Activated B cell treated with CpG ODN at 0.5 μM for 24 hours (primary cell): ENCODE results near the gene C4B. TPM values are rescaled to one million over a fixed set of nuclear protein-coding genes. Genes with fewer than 3 reads are reported as not detected.
"Not testable (repeated sequence)": the region's sequence is repeated elsewhere in the genome, so short reads cannot be mapped to it uniquely, and the experiment has no call there.

Experiments used
- ATAC-seq: fragments of 200-7000 bp; cut with Tn5 transposase; one replicate; pipeline ENCODE4 v1.10.0; 2021; ENCODE audit warnings: low read depth, mild to moderate bottlenecking, moderate library complexity
- CTCF ChIA-PET: fragments of 350-600 bp; sonication (Branson Sonifier 250); formaldehyde crosslinking; loops from one replicate; lab custom pipeline; 2021; ENCODE audit warnings: antibody characterized with exemption; lab: Charles Lee
- POLR2A ChIA-PET: fragments of 350-600 bp; sonication (Branson Sonifier 250); formaldehyde crosslinking; loops from one replicate; lab custom pipeline; 2021; ENCODE audit warnings: antibody characterized with exemption; lab: Charles Lee
- DNase-seq: peaks from one replicate; pipeline ENCODE4 v3.0.0; 2022
- H3K27ac Mint-ChIP-seq: one replicate; pipeline ENCODE4 v1.8.0; 2020; ENCODE audit warnings: mixed read lengths
- H3K27me3 Mint-ChIP-seq: one replicate; pipeline ENCODE4 v1.8.0; 2021; ENCODE audit warnings: mixed read lengths
- H3K36me3 Mint-ChIP-seq: one replicate; pipeline ENCODE4 v1.8.0; 2021; ENCODE audit warnings: low read depth, mixed read lengths
- H3K4me1 Mint-ChIP-seq: one replicate; pipeline ENCODE4 v1.8.0; 2021; ENCODE audit warnings: mixed read lengths
- H3K4me3 Mint-ChIP-seq: one replicate; pipeline ENCODE4 v1.8.0; 2020; ENCODE audit warnings: mild to moderate bottlenecking, mixed read lengths
- H3K9me3 Mint-ChIP-seq: one replicate; pipeline ENCODE4 v1.8.0; 2020; ENCODE audit warnings: mixed read lengths
- CTCF ChIP-seq: fragments of 200-600 bp; IDR thresholded peaks from one replicate; pipeline ENCODE4 v1.8.0; 2022; ENCODE audit warnings: antibody characterized with exemption, mild to moderate bottlenecking
- intact Hi-C: fragments of 100-400 bp; cut with micrococcal nuclease; formaldehyde crosslinking; loops from one replicate; pipeline ENCODE4 v1.15.1; 2024
- total RNA-seq: library from RNA; stranded (reverse); gene quantifications from 2 replicates; pipeline ENCODE4 v1.2.3, GENCODE V29; 2022

The C4B gene
- total RNA-seq, 1 donor from 2014 or later = 5.3 TPM

GRCh38 chr6:32060966-32061655 lies 46.5 kb downstream of the C4B start:
- intact Hi-C loops = no loop called here
- H3K27me3 Mint-ChIP-seq = peaks cover 13% of the 10 kb centered on the region
- H3K4me1 Mint-ChIP-seq = no peaks in the 10 kb centered on the region
- POLR2A ChIA-PET = interaction anchor here (0.6 kb wide), 1 partner anchor 508 kb away, joined by 6 read pairs; no protein-coding TSS in a partner anchor
- no peaks in the 10 kb centered on the region for H3K9me3 Mint-ChIP-seq
- no peaks in the 10 kb centered on the region for H3K36me3 Mint-ChIP-seq
- TF ChIP-seq CTCF = no peak
- ATAC-seq (no peak), DNase-seq (no peak)
- no peak overlapping the region for H3K27ac Mint-ChIP-seq
- H3K4me3 Mint-ChIP-seq = no peak overlapping the region
- CTCF ChIA-PET = no interaction called here

DNA sequence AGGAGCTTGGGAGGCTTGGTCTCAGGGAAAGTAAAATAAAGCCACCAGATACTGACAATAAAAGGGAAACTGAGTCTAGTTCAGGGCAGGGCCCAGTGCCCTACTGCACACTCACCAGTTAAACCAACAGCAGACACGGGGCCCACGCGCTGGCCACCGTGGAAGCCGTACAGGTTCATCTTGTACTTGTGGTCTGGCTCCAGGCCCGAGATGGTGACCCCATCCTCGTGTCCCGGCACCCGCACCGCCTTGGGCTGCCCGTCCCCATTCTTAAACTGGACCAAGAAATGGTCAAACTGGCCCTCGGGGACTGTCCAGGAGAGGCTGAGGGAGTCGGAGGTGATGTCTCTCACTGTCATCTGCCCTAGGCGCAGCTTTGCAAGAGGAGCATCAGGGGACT lies 50.1 kb downstream of the C4B start:
- CTCF ChIA-PET = no interaction called here
- Mint-ChIP-seq H3K27me3 (peaks cover 2% of the 10 kb centered on the region), H3K27ac (no peak overlapping the region), H3K4me1 (no peaks in the 10 kb centered on the region), H3K36me3 (no peaks in the 10 kb centered on the region), H3K4me3 (no peak overlapping the region), H3K9me3 (no peaks in the 10 kb centered on the region)
- TF ChIP-seq CTCF = no peak
- DNase-seq (no peak), ATAC-seq (no peak)
- intact Hi-C loops = no loop called here
- POLR2A ChIA-PET = interaction anchor here (0.9 kb wide), 1 partner anchor 16 kb away, joined by 3 read pairs; no protein-coding TSS in a partner anchor

DNA sequence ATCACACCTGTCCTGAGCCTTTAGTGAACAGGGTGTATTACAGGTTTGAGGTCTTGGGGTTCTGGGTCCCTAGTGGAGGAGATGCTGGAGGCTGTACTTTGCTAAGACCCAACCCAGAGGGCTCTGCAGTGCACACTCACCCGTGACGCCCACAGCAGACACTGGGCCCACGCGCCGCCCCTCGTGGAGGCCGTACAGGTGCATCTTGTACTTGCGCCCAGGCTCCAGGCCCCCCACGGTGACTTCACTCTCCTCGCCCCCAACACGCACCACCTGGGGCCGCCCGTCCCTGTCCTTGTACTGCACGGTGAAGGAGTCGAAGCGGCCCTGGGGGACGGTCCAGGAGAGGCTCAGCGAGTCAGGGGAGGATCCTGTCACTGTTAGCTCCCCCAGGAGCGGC lies 52.9 kb downstream of the C4B start:
- H3K27me3 Mint-ChIP-seq, DNase-seq, intact Hi-C loops, CTCF ChIA-PET, H3K4me3 Mint-ChIP-seq, POLR2A ChIA-PET, H3K9me3 Mint-ChIP-seq, H3K36me3 Mint-ChIP-seq, ATAC-seq, H3K27ac Mint-ChIP-seq, H3K4me1 Mint-ChIP-seq: not testable (repeated sequence)

DNA sequence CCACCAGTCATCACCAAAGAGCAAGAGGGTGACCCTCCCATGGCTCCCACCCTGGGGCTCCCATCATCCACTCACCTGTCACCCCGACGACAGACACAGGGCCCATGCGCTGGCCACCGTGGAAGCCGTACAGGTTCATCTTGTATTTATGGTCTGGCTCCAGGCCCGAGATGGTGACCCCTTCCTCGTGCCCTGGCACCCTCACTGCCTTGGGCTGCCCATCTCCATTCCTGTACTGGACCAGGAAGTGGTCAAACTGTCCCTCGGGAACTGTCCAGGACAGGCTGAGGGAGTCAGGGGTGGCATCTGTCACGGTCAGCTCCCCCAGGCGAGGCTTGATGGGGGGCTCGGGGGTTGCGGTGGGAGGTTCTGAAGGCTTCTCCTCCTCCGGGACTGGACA lies 53.7 kb downstream of the C4B start:
- H3K4me3 Mint-ChIP-seq, H3K27ac Mint-ChIP-seq, H3K36me3 Mint-ChIP-seq, intact Hi-C loops, H3K27me3 Mint-ChIP-seq, ATAC-seq, DNase-seq, CTCF ChIA-PET, H3K4me1 Mint-ChIP-seq, POLR2A ChIA-PET, H3K9me3 Mint-ChIP-seq: not testable (repeated sequence)

- CTCF ChIA-PET = no interaction called here
- no peak overlapping the region for H3K27ac Mint-ChIP-seq
- H3K27me3 Mint-ChIP-seq = peaks cover 4% of the 10 kb centered on the region
- no peaks in the 10 kb centered on the region for H3K36me3 Mint-ChIP-seq
- H3K4me1 Mint-ChIP-seq = no peaks in the 10 kb centered on the region
- H3K9me3 Mint-ChIP-seq = no peaks in the 10 kb centered on the region
- no peak for TF ChIP-seq CTCF
- DNase-seq (no peak), ATAC-seq (no peak)
- POLR2A ChIA-PET = no interaction called here
- intact Hi-C loops = no loop called here
- no peak overlapping the region for H3K4me3 Mint-ChIP-seq
Observed at GRCh38 chr6:32068867-32069266, 54.3 kb downstream of the C4B start.

GRCh38 chr6:32069460-32069859 lies 54.9 kb downstream of the C4B start:
- H3K36me3 Mint-ChIP-seq = no peaks in the 10 kb centered on the region
- no peak for TF ChIP-seq CTCF
- no peak for ATAC-seq

More at GRCh38 chr6:32069460-32069859, 54.9 kb downstream of the C4B start:
- H3K4me1 Mint-ChIP-seq = no peaks in the 10 kb centered on the region
- intact Hi-C loops = no loop called here
- no peak for DNase-seq
- ChIA-PET CTCF (no interaction called here), POLR2A (no interaction called here)
- no peak overlapping the region for H3K4me3 Mint-ChIP-seq
- H3K9me3 Mint-ChIP-seq = no peaks in the 10 kb centered on the region
- H3K27ac Mint-ChIP-seq = no peak overlapping the region
- H3K27me3 Mint-ChIP-seq = peaks cover 4% of the 10 kb centered on the region
